Globus pallidus (tissue), 1 donor: ENCODE measurements around the gene ADORA2A.
"Not testable (repeated sequence)": the region's sequence is repeated elsewhere in the genome, so short reads cannot be mapped to it uniquely, and the experiment has no call there.

Source experiments
- DNase-seq: peaks from one replicate; pipeline ENCODE4 v3.0.0-alpha.2; 2015; ENCODE audit warnings: low spot score

Gene ADORA2A

DNA sequence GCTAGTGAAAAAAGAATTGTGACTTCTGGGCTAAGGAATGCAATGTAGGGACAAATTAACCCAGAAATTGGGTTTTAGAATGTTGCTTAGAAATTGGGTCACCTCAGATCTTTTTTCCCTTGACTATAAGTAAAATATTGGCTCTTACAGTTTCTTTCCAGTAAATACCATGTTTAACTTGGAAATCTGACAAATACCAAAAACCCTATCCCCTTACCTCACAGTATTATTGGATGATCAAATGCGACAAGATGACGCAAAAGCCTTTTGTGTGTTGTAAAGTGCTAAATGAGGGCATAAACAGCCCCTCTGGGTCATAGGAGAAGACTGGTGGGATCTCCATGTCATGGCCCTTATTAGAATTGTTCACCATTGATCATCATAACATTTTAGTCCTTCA lies 61.6 kb downstream of the ADORA2A start:
- DNase-seq: no peak

DNA sequence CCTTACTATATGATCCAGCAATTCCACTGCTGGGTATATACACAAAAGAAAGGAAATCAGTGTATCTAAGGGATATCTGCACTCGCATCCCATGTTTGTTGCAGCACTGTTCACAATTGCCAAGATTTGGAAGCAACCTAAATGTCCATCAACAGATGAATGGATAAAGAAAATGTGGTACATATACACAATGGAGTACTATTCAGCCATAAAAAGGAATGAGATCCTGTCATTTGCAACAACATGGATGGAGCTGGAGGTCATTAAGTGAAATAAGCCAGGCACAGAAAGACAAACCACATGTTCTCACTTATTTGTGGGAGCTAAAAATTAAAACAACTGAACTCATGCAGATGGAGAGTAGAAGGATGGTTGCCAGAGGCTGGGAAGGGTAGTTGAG lies 62.0 kb downstream of the ADORA2A start:
- not testable (repeated sequence) for DNase-seq
